AG08396 (cell line): ENCODE data around the gene GCAT.

Experiments used
- DNase-seq: peaks from one replicate; pipeline ENCODE4 v3.0.0; 2012; ENCODE audit warnings: low spot score, mixed read lengths

Gene GCAT

DNA sequence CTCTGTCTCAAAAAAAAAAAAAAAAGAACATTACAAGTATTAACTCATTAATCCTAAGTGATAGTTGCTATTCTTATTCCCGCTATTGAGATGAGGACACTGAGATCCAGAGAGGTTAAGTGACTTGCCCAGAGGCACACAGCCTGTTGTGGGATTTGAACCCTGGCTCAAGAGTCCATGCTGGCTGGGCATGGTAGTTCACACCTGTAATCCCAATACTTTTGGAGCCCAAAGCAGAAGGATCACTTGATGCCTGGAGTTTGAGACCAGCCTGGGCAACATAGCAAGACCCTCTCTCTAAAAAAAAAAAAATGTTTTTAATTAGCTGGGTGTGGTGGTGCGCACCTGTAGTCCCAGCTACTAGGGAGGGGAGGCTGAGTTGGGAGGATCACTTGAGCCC lies 4.1 kb downstream of the GCAT start:
- DNase-seq, result no peak

DNA sequence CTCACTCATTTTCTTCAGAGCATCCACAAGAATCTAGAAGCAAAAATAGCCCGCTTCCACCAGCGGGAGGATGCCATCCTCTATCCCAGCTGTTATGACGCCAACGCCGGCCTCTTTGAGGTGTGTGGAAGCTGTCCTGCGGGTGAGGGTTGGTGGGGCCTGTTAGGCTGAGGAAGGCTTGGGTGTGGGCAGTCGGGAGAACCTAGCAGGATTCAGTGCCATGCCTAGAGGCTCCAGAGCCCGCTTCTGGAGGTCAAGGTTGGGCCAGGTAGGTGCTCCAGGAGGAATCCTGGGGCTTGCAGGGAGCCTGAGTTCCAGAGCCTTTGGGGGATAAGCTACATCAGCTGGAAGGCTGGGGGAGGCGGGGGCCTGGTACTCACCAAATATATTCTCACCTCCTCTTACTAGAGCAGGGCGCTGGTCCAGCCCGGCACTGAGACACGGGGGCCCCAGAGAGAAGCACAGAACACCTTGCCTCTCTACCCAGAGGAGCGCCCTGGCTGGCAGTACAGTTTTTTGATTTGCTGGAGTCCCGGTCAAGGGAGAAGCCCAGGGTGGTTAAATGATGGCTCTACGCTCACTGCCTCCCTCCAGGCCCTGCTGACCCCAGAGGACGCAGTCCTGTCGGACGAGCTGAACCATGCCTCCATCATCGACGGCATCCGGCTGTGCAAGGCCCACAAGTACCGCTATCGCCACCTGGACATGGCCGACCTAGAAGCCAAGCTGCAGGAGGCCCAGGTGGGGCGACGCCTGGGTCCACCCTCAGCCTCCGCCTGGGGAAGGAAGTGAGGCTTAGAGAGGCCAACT lies 5.3 kb downstream of the GCAT start:
- DNase-seq, result no peak

DNA sequence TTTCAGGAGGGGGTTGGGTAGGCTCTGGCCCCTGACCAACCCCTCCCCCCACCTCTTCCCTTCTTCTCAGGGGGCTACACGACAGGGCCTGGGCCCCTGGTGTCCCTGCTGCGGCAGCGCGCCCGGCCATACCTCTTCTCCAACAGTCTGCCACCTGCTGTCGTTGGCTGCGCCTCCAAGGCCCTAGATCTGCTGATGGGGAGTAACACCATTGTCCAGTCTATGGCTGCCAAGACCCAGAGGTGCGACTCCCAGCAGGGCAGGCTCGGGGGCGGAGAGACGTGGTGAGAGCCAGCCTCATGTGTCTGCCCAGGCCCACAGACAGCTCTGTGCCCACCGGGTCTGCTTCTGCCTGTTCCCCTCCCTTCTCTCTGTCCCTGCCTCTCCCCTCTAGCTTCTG lies 7.9 kb downstream of the GCAT start:
- DNase-seq, result no peak

DNA sequence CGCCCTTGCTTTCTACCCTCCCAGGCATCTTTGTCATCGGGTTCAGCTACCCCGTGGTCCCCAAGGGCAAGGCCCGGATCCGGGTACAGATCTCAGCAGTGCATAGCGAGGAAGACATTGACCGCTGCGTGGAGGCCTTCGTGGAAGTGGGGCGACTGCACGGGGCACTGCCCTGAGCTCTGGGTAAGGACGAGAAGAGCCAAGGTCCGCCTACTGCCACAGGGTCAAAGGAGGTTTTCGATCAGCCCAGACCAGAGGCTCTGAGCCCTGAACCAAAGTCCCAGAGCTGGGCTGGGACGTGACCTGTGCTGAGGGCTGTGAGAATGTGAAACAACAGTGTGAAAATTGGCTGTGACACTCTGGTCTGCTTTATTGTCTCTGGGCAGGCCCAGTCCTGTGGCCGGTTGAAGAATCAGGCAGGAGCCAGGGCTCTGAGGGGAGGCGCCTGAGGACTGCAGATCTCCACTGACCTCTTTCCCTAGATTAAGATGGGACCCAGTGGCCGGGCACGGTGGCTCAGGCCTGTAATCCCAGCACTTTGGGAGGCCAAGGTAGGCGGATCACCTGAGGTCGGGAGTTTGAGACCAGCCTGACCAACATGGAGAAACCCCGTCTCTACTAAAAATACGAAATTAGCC lies 8.9 kb downstream of the GCAT start:
- DNase-seq, result no peak

DNA sequence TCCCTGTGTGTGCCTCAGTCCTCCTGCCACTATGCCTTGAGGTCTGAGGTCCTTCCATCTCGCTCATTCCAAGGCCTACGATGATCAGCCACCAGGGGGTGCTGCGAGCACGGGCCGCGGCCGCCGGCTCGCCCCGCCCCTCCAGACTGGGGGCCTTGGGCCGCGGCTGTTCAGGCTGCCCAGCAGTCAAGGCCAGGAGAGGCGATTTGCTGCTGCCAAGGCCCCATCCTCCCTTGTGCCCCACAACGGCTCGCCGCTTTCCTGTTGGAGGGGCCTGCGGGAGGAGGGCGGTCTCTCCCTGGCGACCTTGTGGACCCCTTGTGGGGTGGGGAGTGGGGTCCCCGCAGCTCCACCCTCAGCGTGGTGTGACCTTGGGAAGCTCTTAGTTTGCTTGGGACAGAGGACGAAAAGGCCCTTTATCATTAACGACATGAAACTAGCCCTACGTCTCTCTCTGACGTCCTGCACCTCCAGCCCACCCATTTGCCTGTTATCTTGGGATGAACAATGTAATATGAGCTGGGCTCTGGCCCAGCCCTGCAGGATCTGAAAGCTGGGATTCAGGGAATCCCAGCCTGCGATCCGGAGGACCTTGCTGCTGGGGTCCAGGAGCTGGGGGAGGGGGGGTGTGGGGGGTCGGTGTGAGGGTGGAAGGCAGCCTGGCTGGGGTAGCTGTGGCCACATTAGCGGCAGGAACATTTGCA lies 10.1 kb downstream of the GCAT start:
- DNase-seq, result peak; percentile 95

DNA sequence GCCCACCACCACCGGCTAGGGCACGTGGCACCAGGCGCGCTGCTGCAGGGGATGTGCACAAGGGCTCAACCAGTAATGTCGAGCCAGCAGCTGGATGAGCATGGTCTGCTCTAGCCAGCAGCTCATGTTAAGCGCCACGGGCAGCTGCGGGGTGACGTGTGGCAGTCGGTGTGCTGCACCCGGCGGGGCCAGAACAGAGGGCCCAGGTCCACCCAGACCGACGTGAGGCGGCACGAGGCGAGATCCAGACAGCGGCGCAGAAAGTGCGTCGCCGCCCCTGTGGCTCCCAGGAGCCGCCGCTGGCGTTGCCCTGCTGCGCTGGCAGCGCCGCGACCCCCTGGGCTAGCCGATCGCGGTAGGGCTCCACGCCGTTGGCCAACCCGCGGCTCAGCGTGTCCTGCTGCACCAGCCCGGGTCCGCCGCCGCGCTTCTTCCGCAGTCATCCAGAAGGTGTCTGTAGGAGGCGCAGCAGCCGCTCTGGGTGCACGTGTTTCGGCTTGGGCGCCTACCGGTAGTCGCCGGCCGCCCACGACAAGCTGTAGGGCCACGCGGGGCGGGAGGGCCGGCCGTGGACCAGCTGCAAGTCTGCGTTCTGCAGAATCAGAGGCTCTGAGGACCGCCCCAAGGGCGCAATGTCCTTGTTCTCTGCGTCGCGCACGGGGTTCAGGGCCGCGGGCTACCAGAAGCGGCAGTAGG lies 10.8 kb downstream of the GCAT start:
- DNase-seq, result peak; percentile 79

DNA sequence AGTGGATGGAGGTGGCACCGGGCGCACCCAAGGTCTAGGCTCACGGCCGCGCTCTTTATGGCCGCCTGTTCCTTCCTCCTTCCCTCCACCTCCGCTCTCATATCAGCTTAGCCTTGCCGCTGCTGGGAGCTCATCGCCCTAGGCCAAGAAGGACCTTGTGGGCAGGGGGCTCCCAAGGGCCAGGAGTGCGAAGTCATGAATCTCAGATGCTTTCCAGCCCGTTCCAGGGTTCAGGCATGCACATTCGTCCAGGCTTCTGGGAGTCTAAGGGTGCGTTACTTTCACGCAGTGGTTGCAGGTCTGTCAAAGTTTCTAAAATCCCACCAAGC lies 11.3 kb downstream of the GCAT start:
- DNase-seq, result no peak

DNA sequence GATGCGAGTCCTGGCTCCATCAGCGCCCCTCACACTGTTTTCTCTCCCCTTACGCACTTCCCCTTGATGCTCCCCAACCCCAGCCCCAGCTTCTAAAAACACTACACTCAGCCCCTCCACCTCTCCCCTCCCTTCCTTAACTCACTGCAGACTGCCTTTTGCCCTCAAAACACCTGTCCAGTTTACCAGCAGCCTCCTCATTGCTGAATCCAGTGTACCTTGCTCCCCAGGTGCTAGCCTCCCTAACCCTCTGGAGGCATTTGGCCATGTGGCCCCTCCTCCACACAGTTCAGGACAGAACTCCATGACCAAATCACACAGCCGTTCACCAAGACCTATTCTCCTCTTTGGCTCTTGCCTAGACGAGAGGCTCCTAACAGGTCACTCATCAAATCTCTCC lies 12.6 kb downstream of the GCAT start:
- DNase-seq, result no peak

DNA sequence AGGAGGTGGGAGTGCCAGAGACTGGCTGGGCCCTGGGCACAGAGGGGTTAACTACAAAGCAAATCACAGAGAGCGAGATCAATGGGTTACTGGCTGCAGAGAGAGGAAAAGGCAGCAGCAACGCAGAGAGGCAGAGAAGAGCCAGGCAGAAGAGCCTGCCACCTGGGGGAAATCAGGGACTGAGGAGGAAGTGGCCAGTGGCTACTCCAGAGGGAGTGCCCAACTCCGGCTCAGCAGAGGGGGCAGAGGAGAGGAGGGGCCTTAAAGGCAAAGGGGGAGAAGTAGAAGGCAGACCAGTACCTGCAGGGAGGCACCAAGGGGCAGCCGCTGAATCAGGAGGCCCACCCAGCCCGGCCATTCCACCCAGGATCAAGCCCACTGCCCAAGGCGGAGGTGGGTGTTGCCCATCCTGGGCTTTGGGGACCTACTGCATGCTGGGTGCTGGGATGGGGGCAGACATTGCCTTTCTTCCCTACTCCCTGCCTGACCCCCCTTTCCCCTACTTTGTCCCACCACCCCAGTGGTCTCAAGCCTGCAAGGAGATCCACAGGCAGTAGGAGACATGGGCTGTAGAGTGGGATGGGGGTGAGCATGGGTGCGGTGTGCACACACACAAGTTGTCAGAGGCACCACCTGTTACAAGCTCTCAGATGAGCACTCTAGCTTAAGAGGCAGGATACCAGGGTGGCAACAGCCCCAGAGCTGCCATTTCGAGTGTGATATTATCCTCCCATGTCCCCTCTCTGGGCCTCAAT lies 14.5 kb downstream of the GCAT start:
- DNase-seq, result no peak

DNA sequence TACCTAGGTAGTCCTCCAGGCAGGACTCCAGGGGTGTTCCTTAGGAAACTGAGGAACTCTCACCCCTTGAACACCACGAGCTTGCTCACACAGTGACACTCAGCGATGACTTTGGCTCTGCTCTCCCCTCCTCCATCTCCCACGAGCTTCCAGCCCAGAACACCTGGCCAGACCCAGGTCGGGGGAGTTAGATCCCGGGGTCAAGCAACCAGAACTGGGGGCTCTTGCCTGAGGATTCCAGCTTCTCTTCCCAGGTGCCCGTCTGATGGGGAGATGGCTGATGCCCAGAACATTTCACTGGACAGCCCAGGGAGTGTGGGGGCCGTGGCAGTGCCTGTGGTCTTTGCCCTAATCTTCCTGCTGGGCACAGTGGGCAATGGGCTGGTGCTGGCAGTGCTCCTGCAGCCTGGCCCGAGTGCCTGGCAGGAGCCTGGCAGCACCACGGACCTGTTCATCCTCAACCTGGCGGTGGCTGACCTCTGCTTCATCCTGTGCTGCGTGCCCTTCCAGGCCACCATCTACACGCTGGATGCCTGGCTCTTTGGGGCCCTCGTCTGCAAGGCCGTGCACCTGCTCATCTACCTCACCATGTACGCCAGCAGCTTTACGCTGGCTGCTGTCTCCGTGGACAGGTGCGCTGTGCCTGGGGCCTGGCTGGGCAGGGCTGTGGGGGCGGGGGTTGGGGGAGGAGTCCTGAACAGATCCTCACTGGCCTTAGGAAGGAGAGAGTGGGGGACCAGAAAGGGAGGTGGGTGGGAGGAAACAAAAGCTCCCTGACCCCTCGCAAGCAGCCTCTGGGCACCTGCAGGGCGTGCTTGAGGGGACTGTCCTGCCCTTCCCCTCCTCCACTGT lies 15.6 kb downstream of the GCAT start, which contains the start of gene GALR3:
Gene GALR3, plus strand, starts transcription at position 249 of the 852 bp plus-strand sequence. Its CDS starts 25 bp downstream, at position 274.
- no peak for DNase-seq

DNA sequence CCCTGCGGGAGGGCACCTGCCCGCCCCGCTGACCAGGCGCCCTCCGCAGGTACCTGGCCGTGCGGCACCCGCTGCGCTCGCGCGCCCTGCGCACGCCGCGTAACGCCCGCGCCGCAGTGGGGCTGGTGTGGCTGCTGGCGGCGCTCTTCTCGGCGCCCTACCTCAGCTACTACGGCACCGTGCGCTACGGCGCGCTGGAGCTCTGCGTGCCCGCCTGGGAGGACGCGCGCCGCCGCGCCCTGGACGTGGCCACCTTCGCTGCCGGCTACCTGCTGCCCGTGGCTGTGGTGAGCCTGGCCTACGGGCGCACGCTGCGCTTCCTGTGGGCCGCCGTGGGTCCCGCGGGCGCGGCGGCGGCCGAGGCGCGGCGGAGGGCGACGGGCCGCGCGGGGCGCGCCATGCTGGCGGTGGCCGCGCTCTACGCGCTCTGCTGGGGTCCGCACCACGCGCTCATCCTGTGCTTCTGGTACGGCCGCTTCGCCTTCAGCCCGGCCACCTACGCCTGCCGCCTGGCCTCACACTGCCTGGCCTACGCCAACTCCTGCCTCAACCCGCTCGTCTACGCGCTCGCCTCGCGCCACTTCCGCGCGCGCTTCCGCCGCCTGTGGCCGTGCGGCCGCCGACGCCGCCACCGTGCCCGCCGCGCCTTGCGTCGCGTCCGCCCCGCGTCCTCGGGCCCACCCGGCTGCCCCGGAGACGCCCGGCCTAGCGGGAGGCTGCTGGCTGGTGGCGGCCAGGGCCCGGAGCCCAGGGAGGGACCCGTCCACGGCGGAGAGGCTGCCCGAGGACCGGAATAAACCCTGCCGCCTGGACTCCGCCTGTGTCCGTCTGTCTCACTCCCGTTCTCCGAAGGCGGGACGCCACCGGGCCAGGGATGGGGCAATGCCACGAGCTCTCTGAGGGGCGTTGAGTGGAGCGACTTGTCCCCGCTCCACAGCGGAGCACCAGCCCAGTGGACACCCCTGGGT lies 17.2 kb downstream of the GCAT start:
- no peak for DNase-seq

DNA sequence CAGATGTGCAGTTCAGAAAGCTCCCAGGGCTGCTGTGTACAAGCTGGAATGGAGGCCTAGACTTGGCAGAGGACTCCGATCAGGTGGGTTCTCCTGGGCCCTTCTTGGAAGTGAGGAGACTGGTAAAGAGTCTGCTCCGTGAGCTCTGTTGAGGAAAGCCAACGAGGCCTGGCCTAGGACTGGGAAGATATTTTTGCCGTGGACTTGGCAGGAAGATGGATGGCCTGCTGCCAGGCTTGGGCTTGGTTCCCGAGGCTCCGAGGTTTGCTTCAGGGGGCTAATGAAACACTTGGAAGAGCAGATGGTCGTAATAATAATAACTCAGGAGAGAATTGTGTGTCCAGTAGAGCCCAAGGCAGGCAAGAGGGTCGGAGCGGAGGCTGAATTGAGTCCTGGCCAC lies 19.3 kb downstream of the GCAT start:
- no peak for DNase-seq

DNA sequence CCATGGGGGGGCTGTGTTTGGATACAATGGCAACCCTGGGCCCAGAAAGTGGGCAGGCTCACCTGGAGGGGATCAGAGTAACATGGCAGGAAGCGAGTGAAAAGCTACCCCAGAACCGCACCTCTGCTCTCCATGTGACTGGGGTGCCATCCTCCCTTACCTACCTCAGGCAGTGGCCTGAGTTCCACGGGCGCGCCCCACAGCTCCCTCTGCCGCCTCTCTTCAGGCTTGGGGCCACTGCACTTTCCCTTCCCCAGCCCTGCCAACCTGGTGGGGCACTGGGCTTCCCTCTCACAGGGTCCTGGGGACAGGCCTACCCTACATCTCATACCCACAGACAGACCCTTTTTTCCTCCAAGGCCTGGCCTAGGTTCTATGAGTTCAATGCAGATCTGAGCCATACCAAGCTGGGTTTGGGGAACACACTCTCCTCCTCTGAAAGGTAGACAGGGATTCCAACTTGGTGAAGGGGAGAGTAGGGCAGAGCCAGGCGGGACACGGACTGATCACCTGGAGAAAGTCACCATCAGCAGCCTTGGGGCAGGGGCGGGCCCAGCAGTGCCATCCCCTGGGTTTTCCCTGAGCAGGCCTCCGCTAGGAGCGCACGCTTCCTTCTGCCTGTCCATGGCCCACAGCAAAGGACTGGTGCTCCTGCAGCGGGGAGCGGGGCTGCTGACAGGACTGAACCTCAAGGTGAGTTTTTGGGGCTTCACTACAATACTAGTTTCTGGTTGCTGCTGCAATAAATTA lies 22.5 kb downstream of the GCAT start:
- no peak for DNase-seq

DNA sequence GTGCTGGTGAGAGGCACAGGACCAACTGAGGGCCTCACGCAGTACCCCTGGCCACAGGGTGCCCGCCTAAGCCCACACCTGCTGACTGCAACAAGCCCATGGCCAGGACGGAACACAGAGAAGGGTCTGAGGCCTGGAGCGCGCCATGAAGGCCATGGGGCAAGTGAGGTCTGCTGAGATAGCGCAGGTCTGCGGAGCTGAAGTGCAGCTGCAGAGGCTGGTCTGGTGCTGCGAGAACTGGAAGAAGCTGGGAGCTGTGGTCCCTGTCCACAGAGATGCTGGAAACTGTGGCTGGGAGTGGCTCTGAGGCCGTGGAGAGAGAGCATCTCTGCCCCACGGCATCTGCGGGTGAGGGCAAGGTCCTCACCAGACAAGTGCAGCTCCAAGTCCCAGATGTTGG lies 23.7 kb downstream of the GCAT start:
- DNase-seq, result no peak

DNA sequence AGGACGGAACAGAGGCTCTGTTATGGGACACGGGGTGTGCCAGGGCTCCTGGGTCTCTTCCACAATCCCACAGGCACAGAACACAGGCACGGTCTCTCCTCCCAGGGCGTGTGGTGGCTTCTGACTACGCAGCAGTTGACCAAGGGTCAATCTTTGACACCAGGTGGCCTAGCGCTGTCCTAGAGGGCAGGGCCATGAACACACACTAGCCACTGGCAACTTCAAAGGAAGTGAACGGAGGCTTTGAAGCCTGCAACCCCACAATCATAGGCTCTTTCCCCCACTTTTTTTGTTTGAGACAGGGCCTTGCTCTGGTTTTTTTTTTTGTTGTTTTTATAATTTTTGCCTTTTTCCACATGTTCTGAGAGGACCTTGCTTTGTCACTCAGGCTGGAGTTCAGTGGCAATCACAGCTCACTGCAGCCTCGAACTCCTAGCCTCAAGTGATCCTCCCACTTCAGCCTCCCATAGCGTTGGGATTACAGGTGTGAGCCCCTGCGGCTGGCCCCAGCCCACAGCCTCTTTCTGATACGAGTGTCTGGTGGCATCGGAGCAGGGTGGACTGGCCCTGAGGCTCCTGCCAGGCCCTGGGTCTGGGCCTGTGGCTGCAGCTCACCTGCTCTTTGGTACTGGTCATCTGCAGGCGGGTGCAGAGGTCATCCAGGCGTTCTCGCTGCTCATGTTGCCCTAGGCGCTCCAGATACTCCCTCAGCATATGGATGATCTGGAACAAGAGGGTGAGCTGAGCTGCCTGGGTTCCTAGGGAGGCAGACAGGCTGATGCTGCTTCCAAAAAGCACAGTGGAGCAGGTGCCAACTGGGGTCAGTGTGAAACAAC lies 24.5 kb downstream of the GCAT start:
- no peak for DNase-seq

DNA sequence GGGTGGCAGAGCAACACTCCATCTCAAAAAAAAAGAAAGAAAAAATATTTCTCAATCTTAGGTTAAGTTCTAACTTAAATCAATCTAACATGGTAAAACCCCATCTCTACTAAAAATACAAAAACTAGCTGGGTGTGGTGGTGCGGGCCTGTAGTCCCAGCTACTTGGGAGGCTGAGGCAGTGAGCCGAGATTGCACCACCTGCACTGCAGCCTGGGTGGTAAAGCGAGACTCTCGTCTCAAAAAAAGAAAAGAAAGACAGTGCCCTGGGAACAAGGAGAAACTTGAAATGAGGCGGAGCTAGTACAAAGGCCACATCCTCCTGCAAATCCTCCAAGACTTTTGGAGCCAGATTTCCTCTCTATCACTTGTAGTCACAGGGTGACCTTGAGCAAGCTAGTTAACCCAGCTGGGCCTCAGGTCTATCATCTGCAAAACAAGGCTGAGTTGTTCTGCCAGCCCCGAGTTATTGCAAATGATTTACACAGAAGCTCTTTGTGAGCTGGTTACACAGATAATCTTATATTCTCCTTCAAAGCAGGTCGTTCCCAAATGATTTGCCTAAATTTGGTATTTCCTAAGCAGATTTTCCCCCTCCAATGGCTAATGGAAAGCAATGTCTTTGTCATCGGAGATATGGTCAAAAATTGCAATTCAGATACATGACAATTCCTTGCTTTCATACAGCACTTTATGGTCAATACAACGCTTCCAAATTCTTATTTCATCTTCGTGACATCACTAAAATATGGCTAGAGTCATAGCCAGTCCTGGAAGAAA lies 34.5 kb downstream of the GCAT start:
- no peak for DNase-seq

DNA sequence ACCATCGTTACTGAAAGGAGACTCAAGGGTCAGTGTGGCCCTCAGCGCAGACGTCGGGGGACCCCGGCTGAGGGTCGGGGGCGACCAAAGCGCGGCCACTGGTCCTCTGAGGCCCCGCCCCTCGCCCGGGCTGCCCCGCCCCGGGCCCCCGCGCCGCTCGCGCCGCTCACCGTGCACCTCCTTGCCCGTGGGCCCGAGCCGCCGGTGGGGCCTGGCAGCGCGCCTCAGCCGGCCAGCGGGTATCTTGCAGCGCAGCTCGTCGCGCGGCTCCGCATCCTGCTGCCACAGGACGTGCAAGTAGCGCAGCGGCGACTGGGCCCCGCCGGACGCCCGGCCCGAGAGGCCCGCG lies 36.0 kb downstream of the GCAT start:
- peak; percentile 66 for DNase-seq
